Pancreas (tissue), 10 donors: Measurements from ENCODE around the gene CLASRP. TPM values are rescaled to one million over a fixed set of nuclear protein-coding genes. Genes with fewer than 3 reads are reported as not detected.

Source experiments
- ATAC-seq, 4 donors: fragments of 200-7000 bp; cut with Tn5 transposase; one replicate each; pipeline versions ENCODE4 v1.8.0 to v1.9.1; 2020; ENCODE audit warnings: mild to moderate bottlenecking in 4 of 4, moderate library complexity in 4 of 4
- DNase-seq, 6 donors: peaks; one replicate each; pipeline ENCODE4 v3.0.0-alpha.2; 2020
- FAIRE-seq: peaks from 2 replicates; lab custom pipeline; 2012; peaks lifted over from hg19 to GRCh38; lab: Jason Lieb, UNC
- H3K27ac ChIP-seq, 4 donors: fragments of 200-600 bp; sonication (generic); 1 replicate in 3 of 4; 2 replicates in 1 of 4; pipeline versions ENCODE4 v1.5.0 to v1.8.0; 2020
- H3K27me3 ChIP-seq, 4 donors: fragments of 200-600 bp; one replicate each; pipeline ENCODE4 v1.8.0; 2021
- H3K36me3 ChIP-seq, 3 donors: fragments of 200-600 bp; sonication (generic) in 1 of 3; one replicate each; pipeline versions ENCODE4 v1.5.0 to v1.8.0; 2020 to 2021
- H3K4me1 ChIP-seq, 3 donors: fragments of 200-600 bp; one replicate each; pipeline ENCODE4 v1.8.0; 2021
- H3K4me3 ChIP-seq, 4 donors: fragments of 200-600 bp; sonication (generic) in 2 of 4; one replicate each; pipeline versions ENCODE4 v1.5.0 to v1.8.0; 2020 to 2021
- H3K9me3 ChIP-seq, 4 donors: fragments of 200-600 bp; one replicate each; pipeline ENCODE4 v1.8.0; 2021
- CTCF ChIP-seq, 4 donors: fragments of 200-600 bp; sonication (generic) in 3 of 4; IDR thresholded peaks; one replicate each; pipeline versions ENCODE4 v1.5.0 to v1.8.0; 2021; ENCODE audit warnings: antibody characterized with exemption in 4 of 4
- WGBS, 2 donors: extraction: QIAGEN DNeasy Blood & Tissue Kit; methylation state at CpG; one replicate each; pipeline ENCODE4 v1.1.7; 2013; 5-methylcytosine and 5-hydroxymethylcytosine counted together
- intact Hi-C, 3 donors: fragments of 100-400 bp; cut with DNase I; formaldehyde crosslinking; loops; one replicate each; pipeline versions ENCODE4 v1.11.1 to v1.14.2; 2022
- polyA plus RNA-seq, 2 donors: library from polyadenylated mRNA; stranded (reverse); fragments of 200-250 nt; gene quantifications; one replicate each; pipeline ENCODE4 v1.2.3, GENCODE V29; 2013
- total RNA-seq, 6 donors: library from RNA; stranded (reverse); fragmentation: NEBNext Ultra II Directional in 4 of 6; extraction: Animal tissue kit (Norgen Biotek cat#: 25700) in 4 of 6; gene quantifications; one replicate each; pipeline versions ENCODE4 v1.2.1 to v1.2.4, GENCODE V29; 2021 to 2023
- donor health status: healthy with polysubstance abuse.
- donor health status: DM: no; HTN: no; CAD: no; lungs with moderate emphysema.
- donor health status: DM: no; HTN: no; CAD: no.
- donor health status: control.
- donor health status: control.
- donor health status: Bipolar disorder and iron deficiency.
- donor health status: DM: yes; HTN: yes; CAD: no.
- donor health status: DM: no; HTN: no; CAD: no.
- donor health status: DM: no; HTN: no; CAD: no.
- donor health status: DM: yes; HTN: yes; CAD: no.

The CLASRP gene
- total and polyA plus RNA-seq, 8 donors = 34.8 to 244 (median 51.9) TPM

- H3K27ac ChIP-seq = no peak overlapping the region
- WGBS, 2 donors = 94 to 96% methylated on average over 4 of the region's 4 CpGs
- DNase-seq = no peak
- no peaks in the 10 kb centered on the region for H3K27me3 ChIP-seq
- H3K36me3 ChIP-seq = peaks cover 6 to 85% (median 56%) of the 10 kb centered on the region in 3 donors
- FAIRE-seq = no peak
- ATAC-seq = no peak
- intact Hi-C loops = no loop called here
- no peak for TF ChIP-seq CTCF (IDR thresholded peaks at IDR 0.05)
- H3K9me3 ChIP-seq = no peaks in the 10 kb centered on the region
- no peaks in the 10 kb centered on the region for H3K4me1 ChIP-seq
- no peak overlapping the region for H3K4me3 ChIP-seq
These were observed 23.1 kb downstream of the CLASRP start for GRCh38 chr19:45061965-45062364.

GRCh38 chr19:45063851-45064801 lies 25.3 kb downstream of the CLASRP start:
- FAIRE-seq (no peak), DNase-seq (no peak), ATAC-seq (no peak)
- Histone ChIP-seq H3K4me3 (no peak overlapping the region), H3K27me3 (no peaks in the 10 kb centered on the region), H3K4me1 (no peaks in the 10 kb centered on the region), H3K36me3 (peaks cover under 1 to 85% (median 50%) of the 10 kb centered on the region in 3 donors), H3K27ac (no peak overlapping the region), H3K9me3 (no peaks in the 10 kb centered on the region)
- TF ChIP-seq CTCF (IDR thresholded peaks at IDR 0.05) = no peak
- 95% methylated on average over 83 to 85 of the region's 85 CpGs for WGBS, 2 donors
- intact Hi-C loops = no loop called here

GRCh38 chr19:45066921-45067661 lies 28.2 kb downstream of the CLASRP start:
- 95 to 97% methylated on average over 34 to 38 of the region's 38 CpGs for WGBS, 2 donors
- FAIRE-seq = no peak

GRCh38 chr19:45068041-45068440 lies 29.2 kb downstream of the CLASRP start:
- 80 to 92% methylated on average over 5 to 6 of the region's 10 CpGs for WGBS, 2 donors
- Histone ChIP-seq H3K27ac (no peak overlapping the region), H3K4me1 (no peaks in the 10 kb centered on the region), H3K36me3 (peaks cover 0 to 65% (median 28%) of the 10 kb centered on the region in 3 donors), H3K9me3 (no peaks in the 10 kb centered on the region), H3K4me3 (no peak overlapping the region), H3K27me3 (no peaks in the 10 kb centered on the region)
- ATAC-seq = no peak
- FAIRE-seq = no peak
- no peak for TF ChIP-seq CTCF (IDR thresholded peaks at IDR 0.05)
- intact Hi-C loops = no loop called here
- no peak for DNase-seq

More at GRCh38 chr19:45066921-45067661, 28.2 kb downstream of the CLASRP start:
- Histone ChIP-seq H3K36me3 (peaks cover 0 to 72% (median 28%) of the 10 kb centered on the region in 3 donors), H3K27ac (no peak overlapping the region), H3K4me1 (no peaks in the 10 kb centered on the region), H3K9me3 (no peaks in the 10 kb centered on the region), H3K4me3 (no peak overlapping the region), H3K27me3 (no peaks in the 10 kb centered on the region)
- DNase-seq (no peak), ATAC-seq (no peak)
- intact Hi-C loops = no loop called here
- TF ChIP-seq CTCF (IDR thresholded peaks at IDR 0.05) = no peak
